NT2/D1 (cell line): ENCODE results near the gene SLC17A5.

Source experiments
- DNase-seq: peaks from one replicate; pipeline ENCODE4 v3.0.0-alpha.2; 2011; ENCODE audit warnings: low read depth, low spot score
- H3K27me3 ChIP-seq: 2 replicates; pipeline ENCODE4 v1.6.0; 2011; ENCODE audit warnings: mild to moderate bottlenecking; ENCODE audit not compliant: insufficient read length, insufficient read depth
- H3K36me3 ChIP-seq: 2 replicates; pipeline ENCODE4 v1.6.1; 2011; ENCODE audit warnings: mild to moderate bottlenecking, low read length, mixed read lengths; ENCODE audit not compliant: insufficient read depth, insufficient read length
- H3K4me1 ChIP-seq: 2 replicates; pipeline ENCODE4 v1.5.1; 2011; ENCODE audit not compliant: insufficient read depth, insufficient read length
- H3K4me3 ChIP-seq: 2 replicates; pipeline ENCODE4 v1.5.1; 2011; ENCODE audit warnings: low read depth; ENCODE audit not compliant: insufficient read length
- H3K9ac ChIP-seq: 2 replicates; pipeline ENCODE4 v1.6.0; 2011; ENCODE audit warnings: low read depth; ENCODE audit not compliant: insufficient read length
- H3K9me3 ChIP-seq: 2 replicates; pipeline ENCODE4 v1.5.1; 2011; ENCODE audit warnings: mild to moderate bottlenecking, low read length; ENCODE audit not compliant: insufficient read depth
- SUZ12 ChIP-seq: IDR thresholded peaks from 2 replicates; pipeline ENCODE4 v1.6.1; 2011; ENCODE audit not compliant: insufficient read length, insufficient read depth; ENCODE audit errors: extremely low read depth
- YY1 ChIP-seq: IDR thresholded peaks from 2 replicates; pipeline ENCODE4 v1.6.1; 2011; ENCODE audit not compliant: insufficient read length, insufficient read depth
- ZNF274 ChIP-seq: IDR thresholded peaks from 2 replicates; pipeline ENCODE4 v1.6.1; 2011; ENCODE audit warnings: mild to moderate bottlenecking, low read depth, low read length

Gene SLC17A5

DNA sequence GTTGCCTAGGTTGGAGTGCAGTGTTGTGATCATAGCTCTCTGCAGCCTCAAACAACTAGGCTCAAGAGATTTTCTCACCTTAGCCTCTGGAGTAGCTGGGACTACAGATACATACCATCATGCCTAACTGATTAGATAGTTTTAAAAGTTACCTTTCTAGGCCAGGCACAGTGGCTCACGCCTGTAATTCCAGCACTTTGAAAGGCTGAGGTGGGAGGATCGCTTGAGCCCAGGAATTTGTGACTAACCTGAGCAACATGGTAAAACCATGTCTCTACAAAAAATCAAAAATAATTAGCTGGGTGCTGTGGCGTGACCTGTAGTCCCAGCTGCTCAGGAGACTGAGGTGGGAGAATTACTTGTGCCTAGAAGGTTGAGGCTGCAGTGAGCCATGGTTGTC, 41.2 kb downstream of the SLC17A5 start:
- Histone ChIP-seq H3K4me1 (no peaks in the 10 kb centered on the region), H3K27me3 (no peaks in the 10 kb centered on the region), H3K9me3 (no peaks in the 10 kb centered on the region), H3K36me3 (peaks cover 22% of the 10 kb centered on the region), H3K4me3 (no peak overlapping the region), H3K9ac (no peak overlapping the region)
- DNase-seq = no peak
- TF ChIP-seq YY1 (no peak), ZNF274 (no peak), SUZ12 (no peak)

DNA sequence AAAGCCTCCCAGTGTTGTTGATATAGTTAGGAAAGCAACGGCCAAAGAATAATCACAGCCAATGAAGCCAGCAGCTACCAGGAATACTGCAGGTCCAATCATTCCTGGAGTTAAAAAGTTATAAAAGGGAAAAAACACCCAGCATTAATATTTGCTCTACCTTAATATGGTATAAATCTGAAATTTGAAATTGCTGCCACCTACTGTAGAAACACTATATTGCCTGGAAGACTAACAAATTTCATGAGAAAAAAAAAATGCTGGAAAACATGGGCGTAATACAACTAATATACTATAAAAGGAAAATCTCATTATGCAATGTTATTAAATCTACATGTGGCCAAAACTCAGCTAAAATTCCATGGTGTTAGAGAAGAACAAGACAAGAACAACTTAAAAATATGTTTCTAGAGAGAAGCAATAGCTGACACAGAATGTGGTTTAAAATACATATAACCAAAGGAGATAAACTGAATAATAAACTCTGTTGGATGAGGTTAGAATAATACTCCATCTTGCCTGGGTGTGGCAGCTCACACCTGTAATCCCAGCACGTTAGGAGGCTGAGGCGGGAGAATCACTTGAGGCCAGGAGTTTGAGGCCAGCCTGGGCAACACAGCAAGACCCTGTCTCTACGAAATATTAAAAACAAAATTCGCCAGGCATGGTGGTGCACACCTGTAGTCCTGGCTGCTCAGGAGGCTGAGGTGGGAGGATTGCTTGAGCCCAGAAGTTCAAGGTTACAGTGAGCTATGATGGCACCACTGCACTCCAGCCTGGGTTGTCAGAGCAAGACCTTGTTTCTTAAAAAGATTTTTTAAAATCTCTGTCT, 43.1 kb downstream of the SLC17A5 start:
- DNase-seq = no peak
- Histone ChIP-seq H3K27me3 (no peaks in the 10 kb centered on the region), H3K9me3 (no peaks in the 10 kb centered on the region), H3K9ac (no peak overlapping the region), H3K4me1 (no peaks in the 10 kb centered on the region), H3K4me3 (no peak overlapping the region), H3K36me3 (peaks cover 24% of the 10 kb centered on the region)
- no peak for TF ChIP-seq YY1
- no peak for TF ChIP-seq ZNF274
- TF ChIP-seq SUZ12 = no peak

DNA sequence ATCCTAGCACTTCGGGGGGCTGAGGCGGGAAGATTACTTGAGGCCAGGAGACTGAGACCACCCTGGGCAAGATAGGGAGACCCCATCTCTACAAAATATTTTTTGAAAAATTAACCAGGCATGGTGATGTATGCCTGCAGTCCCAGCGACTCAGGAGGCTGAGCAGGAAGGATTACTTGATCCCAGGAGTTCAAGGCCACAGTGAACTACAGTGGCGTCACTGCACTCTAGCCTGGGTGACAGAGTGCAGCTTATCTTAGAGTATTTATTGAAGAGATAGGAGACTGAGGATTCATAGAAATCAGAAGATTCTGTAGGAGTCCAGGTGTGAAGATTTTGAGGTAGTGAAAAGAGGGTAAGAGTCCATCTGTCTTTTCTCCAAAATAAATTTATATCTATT, 45.0 kb downstream of the SLC17A5 start:
- no peaks in the 10 kb centered on the region for H3K4me1 ChIP-seq
- no peak overlapping the region for H3K4me3 ChIP-seq
- peaks cover 20% of the 10 kb centered on the region for H3K36me3 ChIP-seq
- no peak for DNase-seq
- TF ChIP-seq YY1 (no peak), SUZ12 (no peak), ZNF274 (no peak)
- no peaks in the 10 kb centered on the region for H3K9me3 ChIP-seq
- no peak overlapping the region for H3K9ac ChIP-seq
- no peaks in the 10 kb centered on the region for H3K27me3 ChIP-seq

DNA sequence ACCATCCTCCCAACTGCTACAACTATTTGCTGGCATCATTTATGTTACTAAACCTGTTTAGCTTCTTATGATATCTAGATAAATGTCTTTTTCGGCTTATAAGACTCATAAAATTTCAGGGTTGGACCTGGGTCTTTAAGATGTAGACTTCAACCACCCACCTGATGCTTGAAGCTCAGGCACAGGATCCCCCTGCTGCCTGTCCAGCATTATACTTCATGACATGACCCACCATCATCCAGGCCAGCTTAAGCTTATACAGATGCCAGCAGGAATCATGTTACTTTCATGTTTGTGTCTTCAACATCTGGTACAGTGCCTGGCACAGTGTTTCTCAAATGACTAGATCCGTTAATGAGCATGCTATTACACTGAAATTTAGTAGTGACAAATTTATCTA, 47.4 kb downstream of the SLC17A5 start:
- TF ChIP-seq SUZ12 (no peak), YY1 (no peak), ZNF274 (no peak)
- no peaks in the 10 kb centered on the region for H3K9me3 ChIP-seq
- H3K27me3 ChIP-seq = no peaks in the 10 kb centered on the region
- no peak overlapping the region for H3K4me3 ChIP-seq
- H3K9ac ChIP-seq = no peak overlapping the region
- DNase-seq = no peak
- H3K4me1 ChIP-seq = no peaks in the 10 kb centered on the region
- peaks cover 23% of the 10 kb centered on the region for H3K36me3 ChIP-seq

DNA sequence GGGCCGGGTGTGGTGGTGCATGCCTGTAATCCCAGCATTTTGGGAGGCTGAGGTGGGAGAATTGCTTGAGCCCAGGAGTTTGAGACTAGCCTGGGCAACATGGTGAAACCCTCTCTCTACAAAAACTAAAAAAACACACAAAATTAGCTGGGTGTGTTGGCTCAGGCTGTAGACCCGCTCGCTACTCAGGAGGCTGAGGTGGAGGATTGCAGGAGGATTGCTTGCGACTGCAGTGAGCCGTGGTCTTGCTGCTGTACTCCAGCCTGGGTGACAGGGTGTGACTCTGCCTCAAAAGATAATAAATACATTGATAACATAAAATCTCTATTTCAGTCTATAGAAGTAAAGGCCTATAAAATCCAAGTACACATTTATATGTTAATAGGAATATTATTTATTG, 49.3 kb downstream of the SLC17A5 start:
- no peak for DNase-seq

DNA sequence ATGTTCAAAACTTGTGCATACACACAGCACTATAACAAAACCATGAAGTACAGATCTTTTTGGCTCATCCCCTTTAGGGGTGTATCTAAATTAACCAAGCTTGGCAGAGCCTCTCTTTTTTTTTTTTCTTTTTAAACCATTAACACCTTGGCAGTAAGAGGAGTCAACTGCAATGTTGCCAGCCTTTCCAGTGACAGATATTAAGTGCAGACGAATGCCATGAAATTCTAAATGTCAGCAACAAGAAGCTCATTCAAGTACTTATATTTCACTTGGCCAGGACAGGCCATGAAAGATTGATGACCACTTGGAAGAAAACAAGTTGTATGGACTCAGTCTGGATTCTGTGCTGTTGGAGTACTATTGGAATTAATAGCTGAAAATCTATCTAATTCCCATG, 49.8 kb downstream of the SLC17A5 start:
- H3K4me1 ChIP-seq = no peaks in the 10 kb centered on the region
- peaks cover 25% of the 10 kb centered on the region for H3K36me3 ChIP-seq
- no peaks in the 10 kb centered on the region for H3K9me3 ChIP-seq
- H3K4me3 ChIP-seq = no peak overlapping the region
- no peak for TF ChIP-seq YY1
- TF ChIP-seq SUZ12 = no peak
- TF ChIP-seq ZNF274 = no peak
- H3K9ac ChIP-seq = no peak overlapping the region
- no peaks in the 10 kb centered on the region for H3K27me3 ChIP-seq
- DNase-seq = no peak

More for the DNA sequence above, 49.3 kb downstream of the SLC17A5 start:
- H3K4me1 ChIP-seq = no peaks in the 10 kb centered on the region
- H3K9me3 ChIP-seq = no peaks in the 10 kb centered on the region
- no peaks in the 10 kb centered on the region for H3K27me3 ChIP-seq
- peaks cover 25% of the 10 kb centered on the region for H3K36me3 ChIP-seq
- TF ChIP-seq ZNF274 = no peak
- no peak for TF ChIP-seq YY1
- no peak for TF ChIP-seq SUZ12
- no peak overlapping the region for H3K9ac ChIP-seq
- H3K4me3 ChIP-seq = no peak overlapping the region

DNA sequence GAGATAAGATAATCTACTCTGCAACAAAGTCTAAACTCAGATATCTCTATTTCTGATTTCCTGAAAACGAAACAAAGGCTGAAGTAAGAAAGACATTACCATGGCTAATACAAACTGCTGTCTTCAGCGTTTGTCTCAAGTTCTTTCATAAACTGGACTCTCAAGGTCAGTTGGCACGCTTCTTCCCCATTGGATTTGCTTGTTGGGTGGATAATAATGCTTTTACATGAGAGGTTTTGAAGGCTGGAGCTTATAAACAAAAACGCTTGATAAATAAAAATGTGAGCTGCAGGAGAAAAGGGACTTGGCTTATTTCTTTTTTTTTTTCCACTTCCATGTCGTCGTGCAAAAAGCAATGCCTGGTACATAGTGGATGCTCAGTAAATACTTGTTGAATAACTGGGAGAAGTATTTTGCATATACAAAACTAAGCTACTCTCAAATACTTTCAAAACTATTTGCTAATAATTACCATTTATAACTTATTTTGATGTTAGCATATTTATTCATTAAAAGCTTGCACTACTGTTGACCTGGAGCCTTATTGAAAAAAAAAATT, 67.3 kb downstream of the SLC17A5 start:
- H3K36me3 ChIP-seq = no peaks in the 10 kb centered on the region
- no peaks in the 10 kb centered on the region for H3K9me3 ChIP-seq
- TF ChIP-seq YY1 (no peak), SUZ12 (no peak), ZNF274 (no peak)
- no peak overlapping the region for H3K4me3 ChIP-seq
- no peaks in the 10 kb centered on the region for H3K4me1 ChIP-seq
- no peak for DNase-seq
- no peaks in the 10 kb centered on the region for H3K27me3 ChIP-seq
- peak overlapping the region; percentile 6 for H3K9ac ChIP-seq
